OCI-LY1 (cell line): ENCODE results near the gene LAIR2.

Source experiments
- EZH2 ChIP-seq: fragments of 200-600 bp; sonication (generic), shearing (Covaris generic); IDR thresholded peaks from 2 replicates; pipeline ENCODE4 v1.8.0; 2017; ENCODE audit warnings: borderline replicate concordance, mixed run types, mild to moderate bottlenecking, antibody characterized with exemption, low read length, moderate library complexity, mixed read lengths
- TF ChIP-seq, protein P1 (sequence below): fragments of 200-600 bp; sonication (generic), shearing (Covaris generic); IDR thresholded peaks from 2 replicates; pipeline ENCODE4 v1.5.1; 2017; ENCODE audit warnings: mild to moderate bottlenecking, antibody characterized with exemption, low read length, moderate library complexity, mixed read lengths

DNA sequence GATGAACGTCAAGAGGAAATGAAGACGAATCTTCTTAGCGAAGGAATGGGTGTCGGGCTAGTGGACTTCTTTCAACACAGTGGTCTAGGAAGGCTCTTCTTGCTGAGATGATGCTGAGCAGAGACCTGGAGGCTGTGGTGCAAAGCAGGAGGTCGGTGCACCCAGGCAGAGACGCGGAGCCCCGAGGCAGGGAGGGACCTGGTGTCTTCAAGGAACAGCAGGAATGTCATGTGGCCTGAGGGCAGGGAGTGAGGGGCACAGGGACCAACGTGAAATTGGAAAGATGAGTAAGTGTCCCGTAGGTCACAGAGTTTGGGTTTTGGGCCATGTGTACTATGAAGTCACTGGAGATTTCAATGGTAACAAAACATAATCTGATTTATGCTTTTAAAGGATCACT is 18.2 kb upstream of the LAIR2 start:
- TF ChIP-seq, protein P1, sequence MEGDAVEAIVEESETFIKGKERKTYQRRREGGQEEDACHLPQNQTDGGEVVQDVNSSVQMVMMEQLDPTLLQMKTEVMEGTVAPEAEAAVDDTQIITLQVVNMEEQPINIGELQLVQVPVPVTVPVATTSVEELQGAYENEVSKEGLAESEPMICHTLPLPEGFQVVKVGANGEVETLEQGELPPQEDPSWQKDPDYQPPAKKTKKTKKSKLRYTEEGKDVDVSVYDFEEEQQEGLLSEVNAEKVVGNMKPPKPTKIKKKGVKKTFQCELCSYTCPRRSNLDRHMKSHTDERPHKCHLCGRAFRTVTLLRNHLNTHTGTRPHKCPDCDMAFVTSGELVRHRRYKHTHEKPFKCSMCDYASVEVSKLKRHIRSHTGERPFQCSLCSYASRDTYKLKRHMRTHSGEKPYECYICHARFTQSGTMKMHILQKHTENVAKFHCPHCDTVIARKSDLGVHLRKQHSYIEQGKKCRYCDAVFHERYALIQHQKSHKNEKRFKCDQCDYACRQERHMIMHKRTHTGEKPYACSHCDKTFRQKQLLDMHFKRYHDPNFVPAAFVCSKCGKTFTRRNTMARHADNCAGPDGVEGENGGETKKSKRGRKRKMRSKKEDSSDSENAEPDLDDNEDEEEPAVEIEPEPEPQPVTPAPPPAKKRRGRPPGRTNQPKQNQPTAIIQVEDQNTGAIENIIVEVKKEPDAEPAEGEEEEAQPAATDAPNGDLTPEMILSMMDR: no peak
- no peak for TF ChIP-seq EZH2
